ENCODE results near the gene ADGRL3.

- TF ChIP-seq, protein P1, sequence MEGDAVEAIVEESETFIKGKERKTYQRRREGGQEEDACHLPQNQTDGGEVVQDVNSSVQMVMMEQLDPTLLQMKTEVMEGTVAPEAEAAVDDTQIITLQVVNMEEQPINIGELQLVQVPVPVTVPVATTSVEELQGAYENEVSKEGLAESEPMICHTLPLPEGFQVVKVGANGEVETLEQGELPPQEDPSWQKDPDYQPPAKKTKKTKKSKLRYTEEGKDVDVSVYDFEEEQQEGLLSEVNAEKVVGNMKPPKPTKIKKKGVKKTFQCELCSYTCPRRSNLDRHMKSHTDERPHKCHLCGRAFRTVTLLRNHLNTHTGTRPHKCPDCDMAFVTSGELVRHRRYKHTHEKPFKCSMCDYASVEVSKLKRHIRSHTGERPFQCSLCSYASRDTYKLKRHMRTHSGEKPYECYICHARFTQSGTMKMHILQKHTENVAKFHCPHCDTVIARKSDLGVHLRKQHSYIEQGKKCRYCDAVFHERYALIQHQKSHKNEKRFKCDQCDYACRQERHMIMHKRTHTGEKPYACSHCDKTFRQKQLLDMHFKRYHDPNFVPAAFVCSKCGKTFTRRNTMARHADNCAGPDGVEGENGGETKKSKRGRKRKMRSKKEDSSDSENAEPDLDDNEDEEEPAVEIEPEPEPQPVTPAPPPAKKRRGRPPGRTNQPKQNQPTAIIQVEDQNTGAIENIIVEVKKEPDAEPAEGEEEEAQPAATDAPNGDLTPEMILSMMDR (IDR thresholded peaks at IDR 0.05), result no peak
- no peak for TF ChIP-seq POLR2A (IDR thresholded peaks at IDR 0.05)
Measured at GRCh38 chr4:62030958-62031357, 830.8 kb downstream of the ADGRL3 start.
